Neural cell (in vitro differentiated cells): Measurements from ENCODE around the gene NMNAT1. TPM values are rescaled to one million over a fixed set of nuclear protein-coding genes. Genes with fewer than 3 reads are reported as not detected.

Source experiments
- H2AFZ ChIP-seq: fragments of 200-600, 300-800 bp; sonication (generic), shearing (Covaris generic); 2 replicates; pipeline ENCODE4 v1.6.0; 2014; ENCODE audit warnings: low read depth, mild to moderate bottlenecking, antibody characterized with exemption, low read length, moderate library complexity
- H3F3A ChIP-seq: fragments of 200-600 bp; shearing (Covaris generic); 2 replicates; pipeline ENCODE4 v1.6.1; 2016; ENCODE audit warnings: mild to moderate bottlenecking, moderate library complexity, mixed read lengths, antibody characterized with exemption, low read length; ENCODE audit not compliant: insufficient read depth, poor library complexity, severe bottlenecking
- H3K27ac ChIP-seq: fragments of 200-600, 300-800 bp; sonication (generic), shearing (Covaris generic); 2 replicates; pipeline ENCODE4 v1.5.1; 2014; ENCODE audit warnings: mild to moderate bottlenecking, low read length, moderate library complexity
- H3K27me3 ChIP-seq: fragments of 300-800, 200-600 bp; sonication (generic), shearing (Covaris generic); 2 replicates; pipeline ENCODE4 v1.6.0; 2014; ENCODE audit warnings: mild to moderate bottlenecking, low read depth, low read length, moderate library complexity; ENCODE audit not compliant: insufficient read depth
- H3K36me3 ChIP-seq: fragments of 300-800, 200-600 bp; sonication (generic), shearing (Covaris generic); 2 replicates; pipeline ENCODE4 v1.5.1; 2014; ENCODE audit warnings: mild to moderate bottlenecking, antibody characterized with exemption, low read length, moderate library complexity; ENCODE audit not compliant: insufficient read depth
- H3K4me2 ChIP-seq: fragments of 300-800, 200-600 bp; sonication (generic), shearing (Covaris generic); 2 replicates; pipeline ENCODE4 v1.6.0; 2014; ENCODE audit warnings: mild to moderate bottlenecking, low read length
- H3K4me3 ChIP-seq: fragments of 300-800, 200-600 bp; sonication (generic), shearing (Covaris generic); 2 replicates; pipeline ENCODE4 v1.5.1; 2014; ENCODE audit warnings: mild to moderate bottlenecking, low read length, moderate library complexity
- H3K79me2 ChIP-seq: fragments of 200-600 bp; shearing (Covaris generic); replicated peaks from 2 replicates; pipeline ENCODE4 v1.6.0; 2014; ENCODE audit warnings: mild to moderate bottlenecking, low read length, moderate library complexity; ENCODE audit not compliant: insufficient read depth
- H3K9ac ChIP-seq: fragments of 300-800, 200-600 bp; sonication (generic), shearing (Covaris generic); 2 replicates; pipeline ENCODE4 v1.6.1; 2016; ENCODE audit warnings: mild to moderate bottlenecking, low read length, mixed read lengths
- H3K9me2 ChIP-seq: fragments of 200-600 bp; shearing (Covaris generic); 2 replicates; pipeline ENCODE4 v1.6.1; 2016; ENCODE audit warnings: mild to moderate bottlenecking, low read length, mixed read lengths; ENCODE audit not compliant: insufficient read depth
- H3K9me3 ChIP-seq: fragments of 200-600, 300-800 bp; sonication (generic), shearing (Covaris generic); 2 replicates; pipeline ENCODE4 v1.6.1; 2016; ENCODE audit warnings: mild to moderate bottlenecking, mixed run types, low read length, moderate library complexity, mixed read lengths
- H4K20me1 ChIP-seq: fragments of 200-600 bp; shearing (Covaris generic); 2 replicates; pipeline ENCODE4 v1.6.1; 2016; ENCODE audit warnings: mild to moderate bottlenecking, mixed run types; ENCODE audit not compliant: insufficient read depth
- CTCF ChIP-seq: fragments of 450-650 bp; IDR thresholded peaks from 2 replicates; pipeline ENCODE4 v1.5.1; 2014; ENCODE audit warnings: antibody characterized with exemption, mild to moderate bottlenecking, moderate library complexity; ENCODE audit not compliant: poor library complexity, severe bottlenecking
- EP300 ChIP-seq: fragments of 450-650 bp; conservative IDR thresholded peaks from 2 replicates; pipeline ENCODE4 v1.6.1; 2014; ENCODE audit warnings: antibody characterized with exemption, mild to moderate bottlenecking, moderate library complexity; ENCODE audit not compliant: poor library complexity, severe bottlenecking
- EZH2 ChIP-seq: fragments of 200-600, 300-800 bp; shearing (Covaris generic), sonication (generic); IDR thresholded peaks from 2 replicates; pipeline ENCODE4 v1.6.1; 2014; ENCODE audit warnings: antibody characterized with exemption, low read length, borderline replicate concordance, mild to moderate bottlenecking; ENCODE audit not compliant: insufficient read depth, poor library complexity, severe bottlenecking
- MXI1 ChIP-seq: fragments of 450-650 bp; conservative IDR thresholded peaks from 2 replicates; pipeline ENCODE4 v1.6.1; 2014; ENCODE audit warnings: antibody characterized with exemption, mild to moderate bottlenecking; ENCODE audit not compliant: poor library complexity, severe bottlenecking
- POLR2AphosphoS5 ChIP-seq: IDR thresholded peaks from 2 replicates; pipeline ENCODE4 v1.6.1; 2012
- RAD21 ChIP-seq: fragments of 450-650 bp; conservative IDR thresholded peaks from 2 replicates; pipeline ENCODE4 v1.6.1; 2014; ENCODE audit warnings: antibody characterized with exemption, mild to moderate bottlenecking, moderate library complexity
- REST ChIP-seq: IDR thresholded peaks from 2 replicates; pipeline ENCODE4 v1.6.1; 2012; ENCODE audit warnings: borderline replicate concordance
- SMC3 ChIP-seq: fragments of 450-650 bp; conservative IDR thresholded peaks from 2 replicates; pipeline ENCODE4 v1.6.1; 2014; ENCODE audit warnings: antibody characterized with exemption, mild to moderate bottlenecking, moderate library complexity; ENCODE audit not compliant: poor library complexity
- TAF1 ChIP-seq: IDR thresholded peaks from 2 replicates; pipeline ENCODE4 v1.6.1; 2012; ENCODE audit warnings: low read depth
- polyA plus RNA-seq: library from polyadenylated mRNA; depleted of rRNA; stranded (reverse); fragments of >200 nt; gene quantifications from 2 replicates; pipeline ENCODE4 v1.2.3, GENCODE V29; 2014

Gene NMNAT1
- polyA plus RNA-seq, 1 donor from 2014 or later: 4.9 TPM

GRCh38 chr1:10022656-10023055 lies 79.4 kb downstream of the NMNAT1 start:
- Histone ChIP-seq H3K9me2 (no peaks in the 10 kb centered on the region), H3F3A (no peaks in the 10 kb centered on the region), H3K79me2 (no peaks in the 10 kb centered on the region), H2AFZ (no peak overlapping the region), H3K4me3 (no peak overlapping the region), H3K4me2 (no peak overlapping the region), H3K36me3 (no peaks in the 10 kb centered on the region), H3K27ac (no peak overlapping the region), H3K9ac (no peak overlapping the region), H3K27me3 (no peaks in the 10 kb centered on the region), H4K20me1 (no peaks in the 10 kb centered on the region), H3K9me3 (no peaks in the 10 kb centered on the region)
- TF ChIP-seq MXI1 (no peak), SMC3 (no peak), REST (no peak), CTCF (no peak), EZH2 (no peak), POLR2AphosphoS5 (no peak), RAD21 (no peak), TAF1 (no peak), EP300 (no peak)

- Histone ChIP-seq H3K9me2 (no peaks in the 10 kb centered on the region), H3K27ac (no peak overlapping the region), H3K27me3 (no peaks in the 10 kb centered on the region), H3K79me2 (no peaks in the 10 kb centered on the region), H3K9me3 (no peaks in the 10 kb centered on the region), H3K9ac (no peak overlapping the region), H3K36me3 (no peaks in the 10 kb centered on the region), H3K4me3 (no peak overlapping the region), H4K20me1 (no peaks in the 10 kb centered on the region), H3K4me2 (no peak overlapping the region), H3F3A (no peaks in the 10 kb centered on the region), H2AFZ (no peak overlapping the region)
- TF ChIP-seq RAD21 (no peak), CTCF (no peak)
Observed at GRCh38 chr1:10025354-10025753, 82.1 kb downstream of the NMNAT1 start.
